Left ventricle myocardium inferior (tissue), 1 donor: ENCODE results near the gene PRPF18. TPM values are rescaled to one million over a fixed set of nuclear protein-coding genes. Genes with fewer than 3 reads are reported as not detected.

Experiments used
- DNase-seq: peaks from one replicate; pipeline ENCODE4 v3.0.0-alpha.2; 2020
- H3K27ac ChIP-seq: fragments of 200-600 bp; replicated peaks from 2 replicates; pipeline ENCODE4 v1.8.0; 2021
- H3K27me3 ChIP-seq: fragments of 200-600 bp; 2 replicates; pipeline ENCODE4 v1.8.0; 2021; ENCODE audit warnings: low read depth
- H3K36me3 ChIP-seq: fragments of 200-600 bp; 2 replicates; pipeline ENCODE4 v1.8.0; 2021
- H3K4me1 ChIP-seq: fragments of 200-600 bp; 2 replicates; pipeline ENCODE4 v1.8.0; 2021
- H3K4me3 ChIP-seq: fragments of 200-600 bp; 2 replicates; pipeline ENCODE4 v1.8.0; 2021; ENCODE audit warnings: mild to moderate bottlenecking, moderate library complexity
- H3K9me3 ChIP-seq: fragments of 200-600 bp; replicated peaks from 2 replicates; pipeline ENCODE4 v1.8.0; 2021
- intact Hi-C: fragments of 100-400 bp; cut with micrococcal nuclease; formaldehyde crosslinking; loops from one replicate; pipeline ENCODE4 v1.11.0; 2022
- total RNA-seq: library from RNA; stranded (reverse); fragmentation: NEBNext Ultra II Directional; extraction: Animal tissue kit (Norgen Biotek cat#: 25700); gene quantifications from one replicate; pipeline ENCODE4 v1.2.1, GENCODE V29; 2021
- TF ChIP-seq, protein P1 (sequence below): fragments of 200-600 bp; IDR thresholded peaks from 2 replicates; pipeline ENCODE4 v1.8.0; 2021; ENCODE audit warnings: antibody characterized with exemption, mild to moderate bottlenecking, borderline replicate concordance
- donor health status: DM: no; HTN: yes; CAD: no; lungs with severe emphysema.

The PRPF18 gene
- total RNA-seq, 1 donor from 2014 or later: 14.7 TPM

DNA sequence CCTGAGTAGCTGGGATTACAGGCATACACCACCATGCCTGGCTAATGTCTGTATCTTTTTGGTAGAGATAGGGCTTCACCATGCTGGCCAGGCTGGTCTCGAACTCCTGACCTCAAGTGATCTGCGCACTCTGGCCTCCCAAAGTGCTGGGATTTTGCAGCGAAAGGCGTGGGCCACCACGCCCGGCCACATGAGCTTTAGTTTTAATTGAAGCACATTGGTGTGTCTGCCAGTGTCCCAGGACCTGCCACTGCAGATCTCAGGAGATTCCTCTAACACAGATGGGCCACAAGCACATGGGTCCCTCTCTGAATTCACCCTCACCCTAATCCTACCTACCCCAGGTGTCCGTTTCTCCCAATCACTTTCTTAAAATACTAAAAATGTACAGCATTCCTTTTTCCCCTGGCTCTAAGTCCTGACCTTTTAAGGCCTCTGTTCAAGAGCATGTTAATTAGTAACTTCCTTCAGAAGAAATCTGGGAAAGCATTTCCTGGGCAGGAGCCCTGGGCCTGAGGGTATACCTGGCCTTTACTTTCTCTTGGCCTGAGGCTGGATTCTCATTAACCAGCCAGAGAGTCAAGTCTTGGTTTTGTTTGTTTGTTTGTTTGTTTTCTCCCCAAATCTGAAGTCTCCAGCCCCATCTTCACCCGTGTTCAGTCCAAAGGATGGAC lies 82.6 kb downstream of the PRPF18 start:
- peaks cover 12% of the 10 kb centered on the region for H3K4me1 ChIP-seq
- H3K27ac ChIP-seq: peak overlapping the region; percentile 34
- no peak for DNase-seq
- H3K36me3 ChIP-seq: peaks cover 88% of the 10 kb centered on the region
- no peaks in the 10 kb centered on the region for H3K9me3 ChIP-seq
- H3K4me3 ChIP-seq: no peak overlapping the region
- intact Hi-C loops: no loop called here
- TF ChIP-seq, protein P1, sequence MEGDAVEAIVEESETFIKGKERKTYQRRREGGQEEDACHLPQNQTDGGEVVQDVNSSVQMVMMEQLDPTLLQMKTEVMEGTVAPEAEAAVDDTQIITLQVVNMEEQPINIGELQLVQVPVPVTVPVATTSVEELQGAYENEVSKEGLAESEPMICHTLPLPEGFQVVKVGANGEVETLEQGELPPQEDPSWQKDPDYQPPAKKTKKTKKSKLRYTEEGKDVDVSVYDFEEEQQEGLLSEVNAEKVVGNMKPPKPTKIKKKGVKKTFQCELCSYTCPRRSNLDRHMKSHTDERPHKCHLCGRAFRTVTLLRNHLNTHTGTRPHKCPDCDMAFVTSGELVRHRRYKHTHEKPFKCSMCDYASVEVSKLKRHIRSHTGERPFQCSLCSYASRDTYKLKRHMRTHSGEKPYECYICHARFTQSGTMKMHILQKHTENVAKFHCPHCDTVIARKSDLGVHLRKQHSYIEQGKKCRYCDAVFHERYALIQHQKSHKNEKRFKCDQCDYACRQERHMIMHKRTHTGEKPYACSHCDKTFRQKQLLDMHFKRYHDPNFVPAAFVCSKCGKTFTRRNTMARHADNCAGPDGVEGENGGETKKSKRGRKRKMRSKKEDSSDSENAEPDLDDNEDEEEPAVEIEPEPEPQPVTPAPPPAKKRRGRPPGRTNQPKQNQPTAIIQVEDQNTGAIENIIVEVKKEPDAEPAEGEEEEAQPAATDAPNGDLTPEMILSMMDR: no peak
- no peaks in the 10 kb centered on the region for H3K27me3 ChIP-seq

DNA sequence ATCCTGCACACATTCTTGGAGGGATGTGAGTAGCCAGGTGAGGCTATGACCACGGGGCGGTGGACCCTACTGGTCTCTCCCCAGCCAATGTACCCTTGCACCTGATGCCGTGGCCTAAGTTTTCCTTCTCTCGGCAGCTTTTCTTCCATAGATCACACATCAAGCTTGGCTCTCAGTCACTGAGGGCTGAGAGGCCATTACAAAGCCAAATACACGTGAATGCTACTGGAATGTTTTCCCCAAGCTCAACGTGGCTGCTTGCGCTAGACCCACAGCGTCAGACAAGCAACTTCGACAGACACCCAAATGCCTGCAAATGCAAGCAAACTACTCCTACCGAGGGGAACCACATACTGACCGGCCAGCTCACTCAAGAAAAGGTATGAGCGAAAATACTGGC lies 83.1 kb downstream of the PRPF18 start:
- H3K27me3 ChIP-seq: no peaks in the 10 kb centered on the region
- intact Hi-C loops: loop anchor here (5.0 kb wide), 1 partner anchor 47 kb away; no protein-coding TSS in a partner anchor
- H3K36me3 ChIP-seq: peaks cover 85% of the 10 kb centered on the region
- H3K4me3 ChIP-seq: no peak overlapping the region
- H3K9me3 ChIP-seq: no peaks in the 10 kb centered on the region
- DNase-seq: no peak
- peak overlapping the region; percentile 34 for H3K27ac ChIP-seq
- H3K4me1 ChIP-seq: peaks cover 18% of the 10 kb centered on the region
- TF ChIP-seq, protein P1: no peak

DNA sequence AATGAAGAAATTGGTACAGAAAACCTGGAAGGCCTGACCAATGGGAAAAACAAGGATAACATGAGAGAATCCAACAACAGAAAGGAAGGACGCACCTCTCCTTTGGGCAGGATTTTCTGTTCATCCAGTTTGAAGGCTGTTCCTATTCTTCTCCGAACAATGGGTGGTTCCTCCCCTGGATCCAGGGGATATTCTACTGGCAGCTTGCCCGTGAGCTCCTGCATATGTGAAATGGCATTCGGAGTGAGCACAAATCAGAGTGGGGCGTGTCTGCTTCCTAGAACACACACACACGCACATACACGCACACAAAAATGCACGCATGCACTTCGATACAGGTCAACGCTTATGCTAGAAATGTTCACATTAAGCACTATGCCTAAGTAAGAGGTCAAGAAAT lies 83.5 kb downstream of the PRPF18 start:
- peaks cover 22% of the 10 kb centered on the region for H3K4me1 ChIP-seq
- TF ChIP-seq, protein P1: no peak
- H3K27ac ChIP-seq: peak overlapping the region; percentile 34
- no peak for DNase-seq
- H3K27me3 ChIP-seq: no peaks in the 10 kb centered on the region
- peaks cover 80% of the 10 kb centered on the region for H3K36me3 ChIP-seq
- intact Hi-C loops: loop anchor here (5.0 kb wide), 1 partner anchor 47 kb away; no protein-coding TSS in a partner anchor
- H3K9me3 ChIP-seq: no peaks in the 10 kb centered on the region
- no peak overlapping the region for H3K4me3 ChIP-seq

DNA sequence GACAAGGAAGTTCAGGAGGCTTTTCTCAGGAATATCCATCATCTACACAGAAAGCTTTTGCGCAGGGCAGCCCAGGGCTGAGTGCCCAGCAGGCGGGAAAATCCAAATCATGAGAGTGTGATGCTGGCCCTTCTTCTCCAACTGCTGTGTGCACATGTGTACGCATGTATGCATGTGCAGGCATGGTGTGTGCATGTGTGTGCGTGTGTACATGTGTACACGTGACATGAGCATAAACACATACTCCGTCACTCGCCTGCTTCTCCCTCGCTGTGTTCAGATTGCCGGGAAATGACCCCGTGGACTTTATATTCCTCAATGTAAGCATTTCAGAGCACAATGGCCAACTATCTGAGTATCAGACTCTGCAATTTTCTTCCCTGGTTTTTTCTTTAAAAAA lies 85.1 kb downstream of the PRPF18 start:
- no peak for DNase-seq
- Histone ChIP-seq H3K27ac (no peak overlapping the region), H3K36me3 (peaks cover 69% of the 10 kb centered on the region), H3K27me3 (no peaks in the 10 kb centered on the region), H3K4me3 (no peak overlapping the region), H3K9me3 (no peaks in the 10 kb centered on the region), H3K4me1 (peaks cover 26% of the 10 kb centered on the region)
- intact Hi-C loops: loop anchor here (5.0 kb wide), 1 partner anchor 45 kb away; no protein-coding TSS in a partner anchor
- TF ChIP-seq, protein P1: no peak

DNA sequence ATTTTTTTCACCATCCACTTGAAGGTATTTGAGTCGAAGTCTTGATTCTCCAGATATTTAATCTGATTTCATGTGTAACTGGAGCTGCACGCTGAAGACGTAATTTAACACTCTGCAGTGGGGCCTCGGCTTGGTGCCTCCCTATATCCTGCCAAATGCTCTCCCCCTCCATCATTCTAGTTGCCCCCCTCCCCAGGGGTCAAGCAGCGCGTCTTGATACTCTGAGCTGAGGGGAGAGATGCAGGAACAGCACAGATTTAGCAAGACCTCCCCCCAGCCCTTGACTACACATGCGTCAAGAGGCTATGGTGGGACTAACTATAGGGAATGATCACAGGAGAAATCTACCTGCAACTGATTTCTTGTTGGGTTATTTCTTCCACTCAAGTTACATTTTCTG lies 85.8 kb downstream of the PRPF18 start:
- intact Hi-C loops: loop anchor here (5.0 kb wide), 1 partner anchor 45 kb away; no protein-coding TSS in a partner anchor
- Histone ChIP-seq H3K9me3 (no peaks in the 10 kb centered on the region), H3K4me1 (peaks cover 32% of the 10 kb centered on the region), H3K36me3 (peaks cover 66% of the 10 kb centered on the region), H3K27ac (no peak overlapping the region), H3K27me3 (no peaks in the 10 kb centered on the region), H3K4me3 (no peak overlapping the region)
- no peak for DNase-seq
- TF ChIP-seq, protein P1: no peak
